ENCODE results near the gene MZF1.
"Not testable (repeated sequence)": the region's sequence is repeated elsewhere in the genome, so short reads cannot be mapped to it uniquely, and the experiment has no call there.

MZF1 gene

GRCh38 chr19:58572818-58573657 lies at the start of gene MZF1:
MZF1 (minus strand) TSS chr19:58573335; CDS start chr19:58571389, 1,946 bp downstream.
- no peak for DNase-seq

- DNase-seq = not testable (repeated sequence)
Measured at GRCh38 chr19:58607213-58607612, 34.1 kb upstream of the MZF1 start.

GRCh38 chr19:58606251-58606896 lies 33.2 kb upstream of the MZF1 start:
- DNase-seq = not testable (repeated sequence)

GRCh38 chr19:58586133-58586765 lies 13.1 kb upstream of the MZF1 start:
- DNase-seq = no peak

- no peak for DNase-seq
Measured at GRCh38 chr19:58585442-58586132, 12.5 kb upstream of the MZF1 start.

- DNase-seq = no peak
Measured at GRCh38 chr19:58584498-58585441, 11.6 kb upstream of the MZF1 start.

GRCh38 chr19:58582985-58583384 lies 9.8 kb upstream of the MZF1 start:
- no peak for DNase-seq

- DNase-seq = no peak
Measured at GRCh38 chr19:58581227-58582141, 8.3 kb upstream of the MZF1 start.

- DNase-seq = no peak
Measured at GRCh38 chr19:58579473-58580142, 6.5 kb upstream of the MZF1 start.

- DNase-seq = no peak
Measured at GRCh38 chr19:58578012-58578925, 5.1 kb upstream of the MZF1 start.

- not testable (repeated sequence) for DNase-seq
Measured at GRCh38 chr19:58577581-58577980, 4.4 kb upstream of the MZF1 start.

GRCh38 chr19:58575183-58576041 lies 2.3 kb upstream of the MZF1 start:
- DNase-seq = no peak

GRCh38 chr19:58573658-58574164 lies 576 bp upstream of the MZF1 start:
- no peak for DNase-seq

- DNase-seq = no peak
Measured at GRCh38 chr19:58572026-58572817, 913 bp downstream of the MZF1 start.

GRCh38 chr19:58571575-58571947 lies 1.6 kb downstream of the MZF1 start:
- DNase-seq = no peak

GRCh38 chr19:58570770-58571574 lies 2.2 kb downstream of the MZF1 start:
- no peak for DNase-seq
